Activated naive CD8-positive, alpha-beta T cell treated with anti-CD3 and anti-CD28 coated beads for 36 hours (primary cell): Measurements from ENCODE around the gene BBX. TPM values are rescaled to one million over a fixed set of nuclear protein-coding genes. Genes with fewer than 3 reads are reported as not detected.
"Not testable (repeated sequence)": the region's sequence is repeated elsewhere in the genome, so short reads cannot be mapped to it uniquely, and the experiment has no call there.

Experiments
- DNase-seq: peaks from one replicate; pipeline ENCODE4 v3.0.0; 2021
- H3K27ac Mint-ChIP-seq: one replicate; pipeline ENCODE4 v1.8.0; 2022; ENCODE audit warnings: mild to moderate bottlenecking, moderate library complexity, mixed read lengths
- H3K27me3 Mint-ChIP-seq: one replicate; pipeline ENCODE4 v1.8.0; 2022; ENCODE audit warnings: mild to moderate bottlenecking, mixed read lengths
- H3K36me3 Mint-ChIP-seq: one replicate; pipeline ENCODE4 v1.8.0; 2021; ENCODE audit warnings: mild to moderate bottlenecking, mixed read lengths
- H3K4me1 Mint-ChIP-seq: one replicate; pipeline ENCODE4 v1.8.0; 2021; ENCODE audit warnings: mixed read lengths
- H3K4me3 Mint-ChIP-seq: one replicate; pipeline ENCODE4 v1.8.0; 2022; ENCODE audit warnings: mild to moderate bottlenecking, moderate library complexity, mixed read lengths
- H3K9me3 Mint-ChIP-seq: one replicate; pipeline ENCODE4 v1.8.0; 2022; ENCODE audit warnings: mixed read lengths
- total RNA-seq, 2 experiments: library from RNA; stranded (reverse); gene quantifications; one replicate each; pipeline ENCODE4 v1.2.3, GENCODE V29; 2021

Gene BBX
- total RNA-seq, 2 experiments from 2014 or later = 41.8 to 42.4 TPM

- H3K4me1 Mint-ChIP-seq = peaks cover 13% of the 10 kb centered on the region
- H3K27me3 Mint-ChIP-seq = no peaks in the 10 kb centered on the region
- no peak overlapping the region for H3K27ac Mint-ChIP-seq
- no peaks in the 10 kb centered on the region for H3K36me3 Mint-ChIP-seq
- DNase-seq = no peak
- H3K4me3 Mint-ChIP-seq = no peak overlapping the region
- no peaks in the 10 kb centered on the region for H3K9me3 Mint-ChIP-seq
These were observed 311.1 kb downstream of the BBX start for GRCh38 chr3:107833722-107834416.

DNA sequence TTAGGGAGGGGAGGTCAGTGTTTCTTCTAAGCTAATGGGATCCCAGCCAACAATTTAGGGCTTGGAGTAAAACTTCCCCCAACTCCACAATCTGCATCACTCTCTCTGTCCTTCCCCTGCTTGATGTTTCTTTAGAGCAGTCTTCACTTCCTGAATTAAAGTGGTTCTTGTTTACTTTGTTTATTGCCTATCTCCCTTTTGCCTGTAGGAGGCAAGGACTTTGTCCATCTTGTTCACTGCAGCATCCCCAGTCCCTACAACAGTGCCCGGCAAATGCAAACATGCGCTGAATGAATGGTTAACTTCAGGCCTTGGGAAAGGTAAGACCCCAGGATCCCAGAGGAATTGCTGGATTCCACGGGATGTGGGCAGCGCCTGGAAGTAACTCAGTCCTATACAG is 312.2 kb downstream of the BBX start:
- H3K4me1 Mint-ChIP-seq = peaks cover 14% of the 10 kb centered on the region
- not testable (repeated sequence) for H3K27ac Mint-ChIP-seq, H3K9me3 Mint-ChIP-seq, DNase-seq, H3K27me3 Mint-ChIP-seq, H3K36me3 Mint-ChIP-seq, H3K4me3 Mint-ChIP-seq

DNA sequence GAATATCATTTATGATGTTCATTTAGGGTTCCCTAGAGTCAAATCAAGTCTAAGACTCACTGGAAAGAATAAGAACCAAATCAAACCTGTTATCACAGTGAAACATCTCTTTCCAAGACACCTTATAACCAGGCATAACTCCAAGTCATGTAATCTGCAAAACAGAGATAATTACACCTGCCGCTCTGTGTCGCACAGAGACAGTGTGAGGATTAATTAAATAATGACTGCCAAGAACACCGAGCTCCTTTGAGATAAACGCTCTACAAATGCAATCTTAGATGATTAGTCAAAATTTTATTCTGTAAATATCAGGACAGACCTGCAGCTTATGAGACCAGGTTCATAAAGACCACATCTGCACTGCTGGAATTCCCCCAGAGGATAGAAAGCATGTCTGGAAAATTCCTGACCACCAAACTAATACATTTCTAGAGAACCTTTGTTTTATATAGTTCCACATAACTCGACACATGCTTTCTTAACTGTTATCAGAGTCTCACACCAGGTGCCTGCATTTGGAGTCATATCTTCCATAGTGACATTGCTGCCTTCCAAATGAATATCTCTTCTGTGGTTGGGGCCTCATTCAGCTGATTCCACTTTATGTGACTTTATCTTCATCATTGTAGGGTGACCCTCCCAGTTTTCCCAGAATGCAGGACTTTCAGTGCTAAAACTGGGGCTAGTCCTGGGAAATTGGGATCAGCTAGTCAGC is 315.3 kb downstream of the BBX start:
- DNase-seq = no peak
- no peak overlapping the region for H3K4me3 Mint-ChIP-seq
- H3K4me1 Mint-ChIP-seq = peaks cover 14% of the 10 kb centered on the region

GRCh38 chr3:107841831-107842230 is 319.1 kb downstream of the BBX start:
- Mint-ChIP-seq H3K9me3 (no peaks in the 10 kb centered on the region), H3K27me3 (no peaks in the 10 kb centered on the region), H3K36me3 (no peaks in the 10 kb centered on the region), H3K27ac (no peak overlapping the region), H3K4me1 (peaks cover 14% of the 10 kb centered on the region), H3K4me3 (no peak overlapping the region)
- no peak for DNase-seq

More for the DNA sequence above, 315.3 kb downstream of the BBX start:
- no peaks in the 10 kb centered on the region for H3K27me3 Mint-ChIP-seq
- H3K27ac Mint-ChIP-seq = no peak overlapping the region
- H3K9me3 Mint-ChIP-seq = no peaks in the 10 kb centered on the region
- no peaks in the 10 kb centered on the region for H3K36me3 Mint-ChIP-seq

GRCh38 chr3:107842940-107843339 is 320.2 kb downstream of the BBX start:
- H3K27ac Mint-ChIP-seq = no peak overlapping the region
- H3K4me3 Mint-ChIP-seq = no peak overlapping the region
- no peaks in the 10 kb centered on the region for H3K27me3 Mint-ChIP-seq
- peaks cover 11% of the 10 kb centered on the region for H3K4me1 Mint-ChIP-seq
- H3K36me3 Mint-ChIP-seq = no peaks in the 10 kb centered on the region
- no peaks in the 10 kb centered on the region for H3K9me3 Mint-ChIP-seq
- DNase-seq = no peak

GRCh38 chr3:107845380-107846278 is 322.9 kb downstream of the BBX start:
- no peaks in the 10 kb centered on the region for H3K36me3 Mint-ChIP-seq
- no peak overlapping the region for H3K4me3 Mint-ChIP-seq
- DNase-seq = no peak
- no peak overlapping the region for H3K27ac Mint-ChIP-seq
- no peaks in the 10 kb centered on the region for H3K4me1 Mint-ChIP-seq
- no peaks in the 10 kb centered on the region for H3K9me3 Mint-ChIP-seq
- no peaks in the 10 kb centered on the region for H3K27me3 Mint-ChIP-seq

DNA sequence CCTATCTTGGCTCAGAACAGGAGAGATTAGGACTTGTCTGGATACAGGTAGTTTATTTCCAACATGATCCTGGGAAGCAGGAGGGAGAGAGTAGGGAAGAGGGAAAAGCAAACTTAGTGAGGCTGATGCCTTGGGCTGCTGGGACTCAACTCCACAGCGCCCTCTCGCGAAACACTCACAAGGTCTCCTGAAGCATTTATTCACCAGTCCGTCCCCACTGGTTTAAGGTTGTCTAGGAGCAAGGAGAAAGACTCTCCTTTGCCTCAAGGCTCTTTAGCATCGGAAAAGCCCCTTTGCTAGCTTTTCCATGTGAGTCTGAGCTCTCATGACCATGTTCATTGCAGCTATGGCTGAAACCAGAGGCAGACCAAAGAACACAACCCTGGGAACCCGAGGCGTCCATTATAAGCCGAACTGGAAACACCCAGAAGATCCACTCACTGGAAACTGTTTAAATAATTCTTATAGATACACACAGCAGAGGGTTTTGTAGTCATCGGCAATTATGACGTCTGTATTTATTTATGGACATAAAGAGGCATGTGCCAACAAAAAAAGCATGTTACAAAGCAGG is 323.6 kb downstream of the BBX start:
- peak; percentile 30 for DNase-seq
- H3K4me1 Mint-ChIP-seq = no peaks in the 10 kb centered on the region
- H3K27ac Mint-ChIP-seq = no peak overlapping the region
- no peaks in the 10 kb centered on the region for H3K36me3 Mint-ChIP-seq
- H3K4me3 Mint-ChIP-seq = no peak overlapping the region
- no peaks in the 10 kb centered on the region for H3K27me3 Mint-ChIP-seq
- H3K9me3 Mint-ChIP-seq = no peaks in the 10 kb centered on the region

DNA sequence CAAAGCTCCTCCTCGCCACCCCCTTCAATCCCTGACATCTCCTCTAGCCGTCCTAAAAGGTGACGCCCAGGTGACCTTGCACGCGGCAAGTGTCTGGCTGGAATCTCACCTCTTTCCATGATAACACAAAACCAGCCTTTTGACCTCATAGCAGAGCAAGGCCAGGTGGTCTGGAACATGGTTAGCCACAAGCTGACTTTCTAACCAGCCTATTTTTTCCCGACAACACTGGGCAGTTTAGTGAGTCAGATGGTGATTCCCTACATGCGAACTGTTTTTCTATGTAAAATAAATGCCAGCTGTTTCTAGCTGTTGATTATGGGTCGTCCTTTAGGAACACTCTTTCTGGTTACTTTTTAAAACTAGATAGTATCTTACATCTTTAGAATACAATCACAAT is 325.0 kb downstream of the BBX start:
- no peaks in the 10 kb centered on the region for H3K4me1 Mint-ChIP-seq
- H3K9me3 Mint-ChIP-seq = no peaks in the 10 kb centered on the region
- no peak for DNase-seq
- H3K4me3 Mint-ChIP-seq = no peak overlapping the region
- H3K36me3 Mint-ChIP-seq = no peaks in the 10 kb centered on the region
- no peaks in the 10 kb centered on the region for H3K27me3 Mint-ChIP-seq
- H3K27ac Mint-ChIP-seq = no peak overlapping the region

GRCh38 chr3:107848351-107848915 is 325.7 kb downstream of the BBX start:
- H3K4me3 Mint-ChIP-seq = no peak overlapping the region
- H3K4me1 Mint-ChIP-seq = no peaks in the 10 kb centered on the region
- no peak overlapping the region for H3K27ac Mint-ChIP-seq
- H3K9me3 Mint-ChIP-seq = no peaks in the 10 kb centered on the region
- peaks cover 1% of the 10 kb centered on the region for H3K27me3 Mint-ChIP-seq
- no peaks in the 10 kb centered on the region for H3K36me3 Mint-ChIP-seq
- no peak for DNase-seq

DNA sequence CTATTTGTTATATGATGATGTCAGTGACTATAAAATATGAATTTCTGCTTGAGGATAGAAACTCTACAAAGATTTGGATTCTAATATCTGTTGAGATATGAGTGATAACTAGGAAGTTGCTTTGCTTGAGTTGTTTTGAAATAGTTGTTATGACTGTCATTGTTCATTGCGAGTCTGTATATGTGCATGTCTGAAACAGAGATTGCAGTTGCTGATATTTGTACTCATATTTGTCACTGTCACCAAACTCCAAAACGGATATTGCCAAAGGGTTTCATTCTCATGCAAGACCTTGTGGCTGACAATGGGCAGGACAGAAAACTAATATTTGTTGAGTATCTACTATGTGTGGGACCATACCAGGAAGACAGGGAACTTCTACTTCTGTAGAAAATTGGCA is 327.9 kb downstream of the BBX start:
- Mint-ChIP-seq H3K4me3 (no peak overlapping the region), H3K4me1 (no peaks in the 10 kb centered on the region), H3K9me3 (no peaks in the 10 kb centered on the region), H3K27me3 (peaks cover 5% of the 10 kb centered on the region), H3K36me3 (no peaks in the 10 kb centered on the region), H3K27ac (no peak overlapping the region)
- DNase-seq = no peak

GRCh38 chr3:107853821-107854220 is 331.1 kb downstream of the BBX start:
- Mint-ChIP-seq H3K27ac (no peak overlapping the region), H3K4me3 (no peak overlapping the region), H3K9me3 (no peaks in the 10 kb centered on the region), H3K4me1 (no peaks in the 10 kb centered on the region), H3K36me3 (no peaks in the 10 kb centered on the region), H3K27me3 (peaks cover 5% of the 10 kb centered on the region)
- no peak for DNase-seq

GRCh38 chr3:107854733-107855132 is 332.0 kb downstream of the BBX start:
- no peak for DNase-seq
- H3K4me1 Mint-ChIP-seq = no peaks in the 10 kb centered on the region
- no peak overlapping the region for H3K27ac Mint-ChIP-seq
- H3K36me3 Mint-ChIP-seq = no peaks in the 10 kb centered on the region
- no peak overlapping the region for H3K4me3 Mint-ChIP-seq
- H3K27me3 Mint-ChIP-seq = peaks cover 5% of the 10 kb centered on the region
- no peaks in the 10 kb centered on the region for H3K9me3 Mint-ChIP-seq

GRCh38 chr3:107855710-107856109 is 332.9 kb downstream of the BBX start:
- no peak overlapping the region for H3K27ac Mint-ChIP-seq
- H3K36me3 Mint-ChIP-seq = no peaks in the 10 kb centered on the region
- H3K27me3 Mint-ChIP-seq = peaks cover 5% of the 10 kb centered on the region
- H3K4me1 Mint-ChIP-seq = no peaks in the 10 kb centered on the region
- H3K9me3 Mint-ChIP-seq = no peaks in the 10 kb centered on the region
- H3K4me3 Mint-ChIP-seq = no peak overlapping the region
- no peak for DNase-seq

DNA sequence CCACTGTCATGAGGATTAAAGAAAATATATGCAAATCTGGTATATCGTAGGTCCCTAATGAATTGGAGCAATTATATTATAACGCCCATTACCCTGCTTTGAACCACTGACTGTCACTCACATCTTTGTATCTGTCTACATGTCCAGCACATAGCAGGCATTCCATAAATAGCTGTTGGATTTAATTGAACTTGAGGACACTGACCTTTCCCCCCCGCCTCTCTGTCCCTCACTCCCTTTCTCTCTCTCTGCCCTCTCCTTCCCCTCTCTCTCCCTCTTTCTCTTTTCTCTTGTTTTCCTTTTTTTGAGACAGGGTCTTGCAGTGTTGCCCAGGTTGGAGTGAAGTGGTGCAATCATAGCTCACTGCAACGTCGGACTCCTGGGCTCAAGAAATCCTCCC is 335.1 kb downstream of the BBX start:
- Mint-ChIP-seq H3K4me3 (no peak overlapping the region), H3K9me3 (no peaks in the 10 kb centered on the region), H3K27me3 (peaks cover 5% of the 10 kb centered on the region), H3K4me1 (no peaks in the 10 kb centered on the region), H3K27ac (no peak overlapping the region), H3K36me3 (no peaks in the 10 kb centered on the region)
- no peak for DNase-seq

GRCh38 chr3:107858876-107859275 is 336.1 kb downstream of the BBX start:
- Mint-ChIP-seq H3K4me1 (no peaks in the 10 kb centered on the region), H3K27me3 (no peaks in the 10 kb centered on the region), H3K4me3 (no peak overlapping the region), H3K9me3 (no peaks in the 10 kb centered on the region), H3K36me3 (no peaks in the 10 kb centered on the region), H3K27ac (no peak overlapping the region)
- DNase-seq = no peak
